CD14-positive monocyte (primary cell): Measurements from ENCODE around the gene LAYN. TPM values are rescaled to one million over a fixed set of nuclear protein-coding genes. Genes with fewer than 3 reads are reported as not detected.
A peak's percentile ranks its signal among the peaks of the same experiment; 100 is the strongest.

Experiments
- DNase-seq, 3 donors: peaks; one replicate each; pipeline ENCODE4 v3.0.0-alpha.2; 2011 to 2022
- H2AFZ ChIP-seq: 2 replicates; pipeline ENCODE4 v1.6.0; 2012; ENCODE audit warnings: mild to moderate bottlenecking, low read depth, low read length, inconsistent platforms; ENCODE audit not compliant: insufficient read depth, poor library complexity, severe bottlenecking
- H3K27ac ChIP-seq, 2 donors: 1 replicate in 1 of 2; 2 replicates in 1 of 2; pipeline ENCODE4 v1.5.1; 2012 to 2013; ENCODE audit warnings: low read length in 2 of 2, control low read depth in 1 of 2, inconsistent platforms in 1 of 2, low read depth in 1 of 2, mild to moderate bottlenecking in 1 of 2
- H3K27me3 ChIP-seq, 2 donors: one replicate each; pipeline versions ENCODE4 v1.6.0 to v1.6.1; 2011 to 2013; ENCODE audit warnings: low read length in 2 of 2; ENCODE audit not compliant: control insufficient read depth in 2 of 2, insufficient read depth in 2 of 2
- H3K36me3 ChIP-seq, 2 donors: replicated peaks in 1 of 2; 1 replicate in 1 of 2; 2 replicates in 1 of 2; pipeline versions ENCODE4 v1.5.1 to v1.6.1; 2012 to 2013; ENCODE audit warnings: low read length in 2 of 2, control low read depth in 1 of 2, inconsistent platforms in 1 of 2, mild to moderate bottlenecking in 1 of 2; ENCODE audit not compliant: insufficient read depth in 2 of 2, control insufficient read depth in 1 of 2
- H3K4me1 ChIP-seq, 2 donors: 1 replicate in 1 of 2; 2 replicates in 1 of 2; pipeline versions ENCODE4 v1.5.1 to v1.6.1; 2012 to 2013; ENCODE audit warnings: low read length in 2 of 2, control low read depth in 1 of 2, inconsistent platforms in 1 of 2, mild to moderate bottlenecking in 1 of 2, moderate library complexity in 1 of 2; ENCODE audit not compliant: insufficient read depth in 2 of 2, control insufficient read depth in 1 of 2
- H3K4me2 ChIP-seq: replicated peaks from 2 replicates; pipeline ENCODE3; 2012; ENCODE audit warnings: low read length, moderate library complexity, mild to moderate bottlenecking; ENCODE audit not compliant: poor library complexity, severe bottlenecking; ENCODE audit errors: extremely low read depth
- H3K4me3 ChIP-seq, 3 experiments: fragments of 200-600 bp in 1 of 3; sonication (generic) in 1 of 3; replicated peaks in 1 of 3; 1 replicate in 2 of 3; 2 replicates in 1 of 3; pipeline ENCODE4 v1.5.1; 2011 to 2013; ENCODE audit warnings: low read length in 3 of 3, mild to moderate bottlenecking in 3 of 3, control low read depth in 2 of 3, low read depth in 2 of 3, inconsistent platforms in 1 of 3, moderate library complexity in 1 of 3
- H3K79me2 ChIP-seq: 2 replicates; pipeline ENCODE4 v1.6.0; 2012; ENCODE audit warnings: mild to moderate bottlenecking, control low read depth, inconsistent platforms, low read length, moderate library complexity; ENCODE audit not compliant: insufficient read depth
- H3K9ac ChIP-seq: 2 replicates; pipeline ENCODE4 v1.6.0; 2017; ENCODE audit warnings: low read length, mild to moderate bottlenecking; ENCODE audit not compliant: insufficient read depth, poor library complexity, severe bottlenecking
- H3K9me3 ChIP-seq, 2 donors: replicated peaks in 1 of 2; 1 replicate in 1 of 2; 2 replicates in 1 of 2; pipeline versions ENCODE4 v1.5.1 to v1.6.1; 2012 to 2013; ENCODE audit warnings: low read length in 2 of 2, control low read depth in 1 of 2; ENCODE audit not compliant: control insufficient read depth in 1 of 2, insufficient read depth in 1 of 2
- H4K20me1 ChIP-seq: 2 replicates; pipeline ENCODE4 v1.6.0; 2012; ENCODE audit warnings: mild to moderate bottlenecking, low read length, control low read depth, moderate library complexity; ENCODE audit not compliant: insufficient read depth
- H3K27ac Mint-ChIP-seq, 7 donors: one replicate each; pipeline ENCODE4 v1.8.0; 2020; ENCODE audit warnings: mild to moderate bottlenecking in 7 of 7, mixed read lengths in 7 of 7, moderate library complexity in 6 of 7, inconsistent platforms in 2 of 7
- H3K27me3 Mint-ChIP-seq, 3 donors: one replicate each; pipeline ENCODE4 v1.8.0; 2021 to 2022; ENCODE audit warnings: low read depth in 3 of 3, mild to moderate bottlenecking in 3 of 3, mixed read lengths in 3 of 3, moderate library complexity in 3 of 3, inconsistent platforms in 1 of 3
- H3K36me3 Mint-ChIP-seq, 2 donors: one replicate each; pipeline ENCODE4 v1.8.0; 2020; ENCODE audit warnings: mixed read lengths in 2 of 2, inconsistent platforms in 1 of 2, mild to moderate bottlenecking in 1 of 2
- H3K4me1 Mint-ChIP-seq: one replicate; pipeline ENCODE4 v1.8.0; 2020; ENCODE audit warnings: mild to moderate bottlenecking, mixed read lengths
- H3K4me3 Mint-ChIP-seq, 2 donors: one replicate each; pipeline ENCODE4 v1.8.0; 2020; ENCODE audit warnings: mild to moderate bottlenecking in 2 of 2, mixed read lengths in 2 of 2, moderate library complexity in 1 of 2
- H3K9me3 Mint-ChIP-seq, 7 donors: one replicate each; pipeline ENCODE4 v1.8.0; 2020 to 2022; ENCODE audit warnings: mixed read lengths in 7 of 7, mild to moderate bottlenecking in 6 of 7, moderate library complexity in 6 of 7, inconsistent platforms in 2 of 7
- CTCF ChIP-seq: fragments of 200-600 bp; IDR thresholded peaks from one replicate; pipeline ENCODE4 v1.8.0; 2022; ENCODE audit warnings: antibody characterized with exemption, mild to moderate bottlenecking
- WGBS: methylation state at CpG from one replicate; pipeline ENCODE4 v1.1.5; 2013; ENCODE audit warnings: missing lambda C conversion rate; ENCODE audit not compliant: insufficient coverage; 5-methylcytosine and 5-hydroxymethylcytosine counted together
- intact Hi-C, 2 donors: fragments of 100-400 bp; cut with micrococcal nuclease; formaldehyde crosslinking; loops; one replicate each; pipeline versions ENCODE4 v1.15.0 to v1.15.1; 2023
- polyA plus RNA-seq, 3 donors: library from polyadenylated mRNA; depleted of rRNA in 1 of 3; unstranded in 2 of 3; stranded (reverse) in 1 of 3; fragments of 300-500 nt in 2 of 3; fragments of >200 nt in 1 of 3; fragmentation: Illumina TruSeq in 2 of 3; gene quantifications; 1 replicate in 2 of 3; 2 replicates in 1 of 3; pipeline ENCODE4 v1.2.3, GENCODE V29; 2012 to 2021

Gene LAYN
- polyA plus RNA-seq, 3 donors = not detected

DNA sequence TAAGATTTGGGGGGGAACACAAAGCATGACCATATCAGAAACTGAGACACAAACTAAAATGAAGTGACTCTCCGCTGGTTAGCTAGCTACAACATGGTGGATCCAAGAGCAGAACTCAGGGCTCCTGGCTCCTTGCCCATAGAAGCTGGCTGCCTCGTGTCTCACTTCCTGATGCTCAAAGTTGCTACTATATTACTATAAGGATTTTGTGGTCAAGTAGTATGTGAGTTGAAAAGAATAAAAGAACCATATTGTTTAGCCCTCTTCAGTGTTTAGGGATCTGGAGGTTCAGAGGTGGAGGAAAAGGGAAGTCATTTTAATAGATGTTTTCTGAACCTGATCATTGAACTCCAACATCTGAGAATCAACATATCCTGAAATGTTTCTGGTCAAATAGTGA lies 44.9 kb downstream of the LAYN start:
- peaks cover 0 to 2% (median 0%) of the 10 kb centered on the region in 3 donors for H3K27me3 Mint-ChIP-seq
- Histone ChIP-seq H3K27me3 (no peaks in the 10 kb centered on the region), H3K79me2 (no peaks in the 10 kb centered on the region), H3K9ac (no peak overlapping the region), H4K20me1 (no peaks in the 10 kb centered on the region), H3K4me3 (no peak overlapping the region), H3K9me3 (no peaks in the 10 kb centered on the region), H3K4me2 (no peak overlapping the region), H3K36me3 (no peaks in the 10 kb centered on the region), H3K4me1 (no peaks in the 10 kb centered on the region), H3K27ac (no peak overlapping the region), H2AFZ (peak overlapping the region; percentile 32)
- DNase-seq = peak; percentile 8 to 23 (median 18)
- H3K36me3 Mint-ChIP-seq = no peaks in the 10 kb centered on the region
- peak overlapping the region in 1 of 7 donors; percentile 16 for H3K27ac Mint-ChIP-seq
- no peak for TF ChIP-seq CTCF
- peaks cover 9% of the 10 kb centered on the region for H3K4me1 Mint-ChIP-seq
- no peak overlapping the region for H3K4me3 Mint-ChIP-seq
- intact Hi-C loops = loop anchor here in 1 of 2 donors (5.0 kb wide), 1 partner anchor 192 kb away; no protein-coding TSS in a partner anchor
- 63% methylated on average over 1 of the region's 2 CpGs for whole genome bisulfite sequencing
- H3K9me3 Mint-ChIP-seq = peaks cover 0 to 1% (median 0%) of the 10 kb centered on the region in 7 donors

GRCh38 chr11:111586388-111586831 lies 45.9 kb downstream of the LAYN start:
- H3K36me3 ChIP-seq = no peaks in the 10 kb centered on the region
- H3K4me2 ChIP-seq = no peak overlapping the region
- H3K27ac Mint-ChIP-seq = peak overlapping the region in 1 of 7 donors; percentile 31
- no peaks in the 10 kb centered on the region for H3K9me3 ChIP-seq
- no CpG with 5 or more reads among the region's 1 CpG for WGBS
- H3K9me3 Mint-ChIP-seq = peaks cover 0 to 1% (median 0%) of the 10 kb centered on the region in 7 donors
- H2AFZ ChIP-seq = no peak overlapping the region
- H3K27me3 ChIP-seq = no peaks in the 10 kb centered on the region
- H3K4me3 ChIP-seq = no peak overlapping the region
- peak; percentile 68 for TF ChIP-seq CTCF
- no peak overlapping the region for H3K27ac ChIP-seq
- no peaks in the 10 kb centered on the region for H3K79me2 ChIP-seq
- no peaks in the 10 kb centered on the region for H3K4me1 ChIP-seq
- H4K20me1 ChIP-seq = no peaks in the 10 kb centered on the region
- peaks cover 0 to 2% (median 0%) of the 10 kb centered on the region in 3 donors for H3K27me3 Mint-ChIP-seq
- peak in 2 of 3 donors; percentile 41 to 49 for DNase-seq
- peaks cover 9% of the 10 kb centered on the region for H3K4me1 Mint-ChIP-seq
- no peak overlapping the region for H3K4me3 Mint-ChIP-seq
- intact Hi-C loops = loop anchor here in 1 of 2 donors (5.0 kb wide), 1 partner anchor 191 kb away; no protein-coding TSS in a partner anchor
- H3K9ac ChIP-seq = no peak overlapping the region
- no peaks in the 10 kb centered on the region for H3K36me3 Mint-ChIP-seq
